ENCODE data around the gene CLBA1.

DNA sequence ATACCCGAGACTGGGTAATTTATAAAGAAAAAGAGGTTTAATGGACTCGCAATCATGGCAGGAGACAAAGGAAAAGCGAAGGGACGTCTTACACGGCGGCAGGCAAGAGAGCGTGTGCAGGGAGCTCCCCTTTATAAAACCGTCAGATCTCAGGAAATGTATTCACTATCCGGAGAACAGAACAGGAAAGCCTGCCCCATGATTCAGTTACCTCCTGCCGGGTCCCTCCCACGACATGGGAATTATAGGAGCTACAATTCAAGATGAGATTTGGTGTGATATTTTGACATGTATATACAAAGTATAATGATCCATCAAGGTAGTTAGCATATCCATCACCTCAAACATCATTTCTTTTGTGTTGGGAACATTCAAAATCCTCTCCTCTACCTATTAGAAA is 37.6 kb downstream of the CLBA1 start:
- TF ChIP-seq, protein P1, sequence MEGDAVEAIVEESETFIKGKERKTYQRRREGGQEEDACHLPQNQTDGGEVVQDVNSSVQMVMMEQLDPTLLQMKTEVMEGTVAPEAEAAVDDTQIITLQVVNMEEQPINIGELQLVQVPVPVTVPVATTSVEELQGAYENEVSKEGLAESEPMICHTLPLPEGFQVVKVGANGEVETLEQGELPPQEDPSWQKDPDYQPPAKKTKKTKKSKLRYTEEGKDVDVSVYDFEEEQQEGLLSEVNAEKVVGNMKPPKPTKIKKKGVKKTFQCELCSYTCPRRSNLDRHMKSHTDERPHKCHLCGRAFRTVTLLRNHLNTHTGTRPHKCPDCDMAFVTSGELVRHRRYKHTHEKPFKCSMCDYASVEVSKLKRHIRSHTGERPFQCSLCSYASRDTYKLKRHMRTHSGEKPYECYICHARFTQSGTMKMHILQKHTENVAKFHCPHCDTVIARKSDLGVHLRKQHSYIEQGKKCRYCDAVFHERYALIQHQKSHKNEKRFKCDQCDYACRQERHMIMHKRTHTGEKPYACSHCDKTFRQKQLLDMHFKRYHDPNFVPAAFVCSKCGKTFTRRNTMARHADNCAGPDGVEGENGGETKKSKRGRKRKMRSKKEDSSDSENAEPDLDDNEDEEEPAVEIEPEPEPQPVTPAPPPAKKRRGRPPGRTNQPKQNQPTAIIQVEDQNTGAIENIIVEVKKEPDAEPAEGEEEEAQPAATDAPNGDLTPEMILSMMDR (conservative IDR thresholded peaks at IDR 0.05), result no peak
- no peak for TF ChIP-seq ZFX (IDR thresholded peaks at IDR 0.05)

Measured in C4-2B (cell line).